MCF 10A (cell line): ENCODE measurements around the gene DHRS1. TPM values are rescaled to one million over a fixed set of nuclear protein-coding genes. Genes with fewer than 3 reads are reported as not detected.

ENCODE experiments used
- BruUV-seq: library from RNA; stranded (reverse); fragments of 400-500 nt; replicated peaks from 2 replicates; lab custom pipeline; 2021; lab: Mats Ljungman, UMichigan
- CTCF ChIA-PET: fragments of 300-600 bp; sonication (Branson Sonifier 250); formaldehyde crosslinking; extraction: SDS; loops from one replicate; lab custom pipeline; 2021; ENCODE audit warnings: antibody characterized with exemption, inconsistent platforms; lab: Yijun Ruan, JAX
- POLR2A ChIA-PET: fragments of 300-600, 350-650 bp; sonication (Branson Sonifier 250); formaldehyde crosslinking; extraction: SDS; loops from one replicate; lab custom pipeline; 2020; ENCODE audit warnings: antibody characterized with exemption, inconsistent platforms; lab: Yijun Ruan, JAX
- DNase-seq: peaks from one replicate; pipeline ENCODE4 v3.0.0-alpha.2; 2018; ENCODE audit not compliant: unreplicated experiment
- H3K27ac Mint-ChIP-seq: one replicate; pipeline ENCODE4 v1.8.0; 2022; ENCODE audit warnings: mild to moderate bottlenecking, low read depth, mixed read lengths; ENCODE audit not compliant: unreplicated experiment
- H3K27me3 Mint-ChIP-seq: one replicate; pipeline ENCODE4 v1.8.0; 2022; ENCODE audit warnings: mixed read lengths; ENCODE audit not compliant: insufficient read depth, unreplicated experiment
- H3K36me3 Mint-ChIP-seq: one replicate; pipeline ENCODE4 v1.8.0; 2022; ENCODE audit warnings: mild to moderate bottlenecking, moderate library complexity, mixed read lengths; ENCODE audit not compliant: insufficient read depth, unreplicated experiment
- H3K4me1 Mint-ChIP-seq: one replicate; pipeline ENCODE4 v1.8.0; 2022; ENCODE audit warnings: mixed read lengths; ENCODE audit not compliant: insufficient read depth, unreplicated experiment
- H3K4me3 Mint-ChIP-seq: one replicate; pipeline ENCODE4 v1.8.0; 2022; ENCODE audit warnings: mild to moderate bottlenecking, moderate library complexity, mixed read lengths; ENCODE audit not compliant: unreplicated experiment
- H3K9me3 Mint-ChIP-seq: one replicate; pipeline ENCODE4 v1.8.0; 2022; ENCODE audit warnings: mixed read lengths; ENCODE audit not compliant: unreplicated experiment
- intact Hi-C: fragments of 100-400 bp; cut with micrococcal nuclease; formaldehyde crosslinking; loops from 2 replicates; pipeline ENCODE4 v1.14.1; 2022
- total RNA-seq: library from RNA; stranded (reverse); gene quantifications from 2 replicates; pipeline ENCODE4 v1.2.3, GENCODE V29; 2022
- TF ChIP-seq, protein P1 (sequence below): fragments of 200-600 bp; IDR thresholded peaks from one replicate; pipeline ENCODE4 v1.8.0; 2022; ENCODE audit warnings: antibody characterized with exemption, mild to moderate bottlenecking; ENCODE audit not compliant: unreplicated experiment

The DHRS1 gene
- total RNA-seq, 1 experiment from 2014 or later = 29.7 TPM

DNA sequence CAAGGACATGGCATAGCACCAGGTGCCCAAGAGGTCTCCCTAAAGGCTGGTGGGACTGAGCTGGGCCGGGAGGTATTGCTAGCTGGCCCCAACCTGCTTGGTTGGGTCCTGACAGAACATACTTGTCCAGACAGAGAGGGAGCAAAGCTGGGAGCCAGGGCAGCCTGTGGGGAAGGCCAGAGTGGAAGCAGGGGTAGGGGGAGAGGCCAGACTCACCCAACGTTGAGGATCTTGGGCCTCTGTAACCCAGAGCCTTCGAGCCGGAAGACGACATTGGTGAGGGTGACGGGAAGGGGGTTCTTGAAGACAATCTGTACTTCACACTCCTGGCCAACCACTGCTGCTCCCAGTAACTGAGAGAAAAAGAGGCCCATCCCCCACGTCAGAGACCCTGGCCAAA is 45.6 kb downstream of the DHRS1 start:
- intact Hi-C loops = no loop called here
- Mint-ChIP-seq H3K36me3 (peaks cover 27% of the 10 kb centered on the region), H3K27me3 (no peaks in the 10 kb centered on the region), H3K4me3 (no peak overlapping the region), H3K27ac (peak overlapping the region; percentile 23), H3K4me1 (peaks cover 14% of the 10 kb centered on the region), H3K9me3 (no peaks in the 10 kb centered on the region)
- TF ChIP-seq, protein P1, sequence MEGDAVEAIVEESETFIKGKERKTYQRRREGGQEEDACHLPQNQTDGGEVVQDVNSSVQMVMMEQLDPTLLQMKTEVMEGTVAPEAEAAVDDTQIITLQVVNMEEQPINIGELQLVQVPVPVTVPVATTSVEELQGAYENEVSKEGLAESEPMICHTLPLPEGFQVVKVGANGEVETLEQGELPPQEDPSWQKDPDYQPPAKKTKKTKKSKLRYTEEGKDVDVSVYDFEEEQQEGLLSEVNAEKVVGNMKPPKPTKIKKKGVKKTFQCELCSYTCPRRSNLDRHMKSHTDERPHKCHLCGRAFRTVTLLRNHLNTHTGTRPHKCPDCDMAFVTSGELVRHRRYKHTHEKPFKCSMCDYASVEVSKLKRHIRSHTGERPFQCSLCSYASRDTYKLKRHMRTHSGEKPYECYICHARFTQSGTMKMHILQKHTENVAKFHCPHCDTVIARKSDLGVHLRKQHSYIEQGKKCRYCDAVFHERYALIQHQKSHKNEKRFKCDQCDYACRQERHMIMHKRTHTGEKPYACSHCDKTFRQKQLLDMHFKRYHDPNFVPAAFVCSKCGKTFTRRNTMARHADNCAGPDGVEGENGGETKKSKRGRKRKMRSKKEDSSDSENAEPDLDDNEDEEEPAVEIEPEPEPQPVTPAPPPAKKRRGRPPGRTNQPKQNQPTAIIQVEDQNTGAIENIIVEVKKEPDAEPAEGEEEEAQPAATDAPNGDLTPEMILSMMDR = no peak
- no peak for DNase-seq
- POLR2A ChIA-PET = interaction anchor here (0.5 to 1.6 kb wide), 3 partner anchors 9 to 42 kb away, joined by 3 to 4 read pairs (median 3); partner anchors contain the start of gene TGM1
- CTCF ChIA-PET = interaction anchor here (0.9 to 32.3 kb wide), 4 partner anchors 12 to 54 kb away, joined by 4 to 457 read pairs (median 204); partner anchors contain the start of genes CIDEB, DHRS1, NOP9 and TINF2
- BruUV-seq = no TSS peak

DNA sequence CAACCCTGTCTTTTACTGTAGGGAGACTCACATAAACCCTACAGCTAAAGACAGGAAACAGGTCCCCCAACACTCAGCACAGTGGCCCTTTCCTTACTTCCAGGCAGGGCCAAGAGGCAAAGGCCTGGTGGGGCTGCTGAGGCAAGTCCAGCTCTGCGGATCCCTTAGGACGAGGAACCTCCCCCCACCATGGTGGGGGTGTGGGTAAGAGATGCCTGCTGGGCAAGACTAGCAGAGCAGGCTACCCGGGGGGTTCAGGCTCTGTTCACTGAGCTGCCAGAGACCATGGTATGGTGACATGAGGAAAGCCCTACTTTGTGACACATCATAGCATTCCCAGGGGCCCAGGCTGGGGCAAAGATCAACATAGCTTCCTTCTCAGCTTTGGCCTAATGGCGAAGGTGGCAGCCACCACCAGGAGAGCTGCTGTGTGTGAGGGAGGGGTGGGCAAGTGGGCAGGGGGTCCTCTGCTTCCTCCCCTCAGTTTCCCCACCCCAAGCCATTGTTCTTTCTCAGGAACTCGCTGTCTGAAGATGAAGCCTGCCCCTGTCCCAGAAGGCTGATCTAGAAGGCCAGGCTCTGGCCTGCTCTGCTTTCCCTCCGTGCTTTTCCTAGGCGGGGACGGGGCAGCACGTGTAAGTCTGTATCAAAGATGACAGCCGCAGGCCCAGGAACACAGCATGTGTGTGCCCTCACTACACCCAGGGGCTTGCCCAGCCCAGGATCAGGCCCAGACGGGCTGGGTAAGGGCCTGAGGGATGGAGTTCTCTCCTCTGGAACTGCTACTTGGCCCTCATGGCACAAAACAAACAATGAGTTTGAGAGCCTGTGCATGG is 47.1 kb downstream of the DHRS1 start:
- no peak overlapping the region for H3K4me3 Mint-ChIP-seq

DNA sequence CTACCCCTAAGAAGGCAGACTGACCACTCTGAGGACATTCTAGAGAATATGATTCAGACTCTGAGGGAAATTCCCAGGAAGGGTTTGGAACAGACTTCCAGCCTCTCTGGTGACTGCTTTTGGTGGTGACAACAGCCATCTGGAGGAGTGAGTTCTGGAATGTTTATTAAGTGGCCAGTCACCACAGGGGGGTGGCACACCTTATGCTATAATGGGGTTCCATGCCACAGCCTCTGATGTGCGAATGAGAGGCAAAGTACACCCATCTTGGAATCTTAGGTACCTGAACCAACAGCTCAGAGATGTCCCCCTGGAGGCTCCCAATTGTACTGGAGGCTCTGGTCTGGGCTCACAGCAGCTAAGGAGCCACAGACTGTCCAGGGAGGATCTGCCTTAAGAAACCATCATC is 47.7 kb downstream of the DHRS1 start:
- Mint-ChIP-seq H3K36me3 (peaks cover 20% of the 10 kb centered on the region), H3K27me3 (no peaks in the 10 kb centered on the region), H3K27ac (no peak overlapping the region), H3K4me1 (peaks cover 7% of the 10 kb centered on the region), H3K9me3 (no peaks in the 10 kb centered on the region), H3K4me3 (no peak overlapping the region)
- BruUV-seq = no TSS peak
- intact Hi-C loops = no loop called here
- POLR2A ChIA-PET = interaction anchor here (1.3 to 2.3 kb wide), 3 partner anchors 10 to 47 kb away, joined by 3 to 18 read pairs (median 5); partner anchors contain the start of gene TINF2
- TF ChIP-seq, protein P1 = no peak
- CTCF ChIA-PET = interaction anchor here (0.6 to 32.3 kb wide), 8 partner anchors 10 to 83 kb away, joined by 3 to 457 read pairs (median 12); partner anchors contain the start of genes ADCY4, CIDEB, RABGGTA and TINF2
- DNase-seq = no peak

More for the DNA sequence above, 47.1 kb downstream of the DHRS1 start:
- intact Hi-C loops = no loop called here
- H3K27ac Mint-ChIP-seq = no peak overlapping the region
- peaks cover 27% of the 10 kb centered on the region for H3K36me3 Mint-ChIP-seq
- ChIA-PET POLR2A (interaction anchor here (0.6 to 2.3 kb wide), 4 partner anchors 10 to 45 kb away, joined by 3 to 18 read pairs (median 4); partner anchors contain the start of genes TGM1 and TINF2), CTCF (interaction anchor here (0.6 to 32.3 kb wide), 8 partner anchors 11 to 80 kb away, joined by 4 to 457 read pairs (median 12); partner anchors contain the start of genes CIDEB, RABGGTA and TINF2)
- peaks cover 10% of the 10 kb centered on the region for H3K4me1 Mint-ChIP-seq
- TF ChIP-seq, protein P1 = no peak
- no peaks in the 10 kb centered on the region for H3K9me3 Mint-ChIP-seq
- no peaks in the 10 kb centered on the region for H3K27me3 Mint-ChIP-seq
- BruUV-seq = no TSS peak
- DNase-seq = no peak

DNA sequence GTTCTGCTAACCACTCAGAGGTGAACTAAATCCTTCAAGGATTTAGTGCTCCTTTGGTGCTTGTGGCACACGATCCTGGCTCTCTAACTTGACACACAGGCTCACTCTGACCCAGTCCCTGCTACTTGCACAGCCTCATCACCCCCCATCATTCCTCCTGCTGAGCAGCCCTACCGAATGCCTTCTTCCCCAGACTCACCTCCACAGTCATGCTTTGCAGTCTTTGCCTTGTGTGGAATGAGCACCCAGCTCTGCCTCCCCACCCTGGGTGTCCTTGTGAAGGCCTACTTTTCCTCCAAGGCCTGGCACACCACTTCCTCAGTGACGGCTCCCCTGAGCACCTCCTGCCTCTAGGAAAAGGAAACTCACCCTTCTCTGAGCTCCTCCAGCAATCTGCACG is 49.2 kb downstream of the DHRS1 start:
- ChIA-PET CTCF (interaction anchor here (0.6 to 32.3 kb wide), 6 partner anchors 8 to 186 kb away, joined by 3 to 457 read pairs (median 15); partner anchors contain the start of genes CIDEB and TINF2), POLR2A (interaction anchor here (0.9 to 2.3 kb wide), 4 partner anchors 8 to 48 kb away, joined by 3 to 18 read pairs (median 6); partner anchors contain the start of gene TINF2)
- no peaks in the 10 kb centered on the region for H3K9me3 Mint-ChIP-seq
- no peaks in the 10 kb centered on the region for H3K27me3 Mint-ChIP-seq
- no TSS peak for BruUV-seq
- peaks cover 6% of the 10 kb centered on the region for H3K4me1 Mint-ChIP-seq
- TF ChIP-seq, protein P1 = no peak
- intact Hi-C loops = no loop called here
- DNase-seq = no peak
- H3K36me3 Mint-ChIP-seq = peaks cover 11% of the 10 kb centered on the region
- H3K4me3 Mint-ChIP-seq = no peak overlapping the region
- H3K27ac Mint-ChIP-seq = peak overlapping the region; percentile 24
